ENCODE results near the gene CENPU.

Gene CENPU

GRCh38 chr4:184712322-184712721 lies 21.6 kb downstream of the CENPU start:
- DNase-seq (ENCODE audit: low read depth), result no peak

DNA sequence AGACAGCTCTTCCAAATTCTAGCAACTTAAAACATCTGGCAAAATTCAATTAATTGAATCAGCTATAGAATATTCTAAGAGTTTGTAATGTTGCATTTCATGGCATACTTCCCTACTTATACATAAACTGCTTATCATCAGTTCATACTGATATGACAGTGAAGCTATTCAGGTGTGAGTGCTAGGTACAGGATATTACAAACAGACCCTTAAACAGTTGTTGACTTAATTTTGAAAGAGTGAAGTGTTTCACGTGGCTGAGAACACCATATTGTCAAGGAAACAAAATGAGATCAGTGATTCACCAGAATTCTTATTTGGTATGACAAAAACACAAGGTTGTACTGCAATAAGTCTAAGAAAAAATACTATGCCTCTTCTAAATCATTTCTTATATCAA lies 27.4 kb downstream of the CENPU start:
- no peak for DNase-seq (ENCODE audit: low read depth)

- DNase-seq (ENCODE audit: low read depth), result no peak
Measured at GRCh38 chr4:184705692-184706091, 28.2 kb downstream of the CENPU start.

GRCh38 chr4:184702114-184702513 lies 31.8 kb downstream of the CENPU start:
- no peak for DNase-seq (ENCODE audit: low read depth)

GRCh38 chr4:184699941-184700340 lies 34.0 kb downstream of the CENPU start:
- DNase-seq (ENCODE audit: low read depth), result no peak

GRCh38 chr4:184697956-184698355 lies 35.9 kb downstream of the CENPU start:
- no peak for DNase-seq (ENCODE audit: low read depth)

DNA sequence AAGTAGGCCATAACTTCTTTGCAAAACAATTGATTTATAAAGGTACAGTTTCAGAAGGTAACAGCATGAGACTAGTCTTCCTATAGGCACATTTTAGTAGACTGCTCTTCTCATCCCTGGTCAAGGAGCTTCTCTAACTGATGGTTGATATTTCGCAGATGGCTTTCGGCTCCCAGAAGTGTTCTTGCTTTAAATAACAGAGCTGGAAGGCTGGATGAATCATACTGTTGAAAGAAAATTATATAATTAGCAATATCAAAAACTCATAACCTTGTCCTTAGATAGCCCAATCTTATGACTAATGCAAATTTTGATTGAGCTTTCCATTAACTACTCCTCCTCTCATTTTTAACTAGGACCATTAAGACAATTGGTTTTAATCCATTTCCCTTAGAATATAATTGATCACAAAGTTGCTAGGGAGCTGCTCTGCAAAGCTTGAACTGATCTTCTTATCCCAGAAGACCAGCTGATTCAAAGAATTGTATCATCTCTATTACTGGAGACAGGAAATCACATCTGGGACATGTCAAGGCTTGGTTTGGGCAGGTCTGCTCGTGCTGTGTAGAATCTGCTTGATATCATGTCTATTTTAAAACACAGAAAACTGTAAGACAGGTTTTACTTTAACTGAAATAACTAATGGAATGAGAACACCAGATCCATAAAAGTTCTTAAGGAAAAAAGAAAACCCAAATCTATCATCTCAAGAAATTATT lies 38.6 kb downstream of the CENPU start:
- no peak for DNase-seq (ENCODE audit: low read depth)

GRCh38 chr4:184694412-184694956 lies 39.4 kb downstream of the CENPU start:
- no peak for DNase-seq (ENCODE audit: low read depth)

GRCh38 chr4:184693056-184693455 lies 40.8 kb downstream of the CENPU start:
- no peak for DNase-seq (ENCODE audit: low read depth)

DNA sequence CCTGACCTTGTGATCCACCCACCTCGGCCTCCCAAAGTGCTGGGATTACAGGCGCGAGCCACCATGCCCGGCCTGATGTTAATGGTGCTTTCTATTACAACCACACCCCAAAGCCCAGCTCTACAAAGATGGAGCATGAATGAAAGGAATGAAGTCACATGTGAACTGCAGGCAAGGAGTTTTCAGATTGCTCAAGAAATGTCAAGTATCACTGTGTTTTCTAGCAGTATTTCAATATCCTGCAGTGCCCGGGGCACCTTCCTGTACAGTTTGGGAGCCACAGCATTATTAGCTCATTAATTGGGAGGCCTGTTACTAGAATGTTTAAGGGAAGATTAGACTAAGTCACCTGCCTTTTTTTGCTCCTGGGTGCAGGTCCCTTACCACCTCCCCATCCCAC lies 44.2 kb downstream of the CENPU start:
- DNase-seq (ENCODE audit: low read depth), result no peak

GRCh38 chr4:184688447-184688846 lies 45.4 kb downstream of the CENPU start:
- peak; percentile 33 for DNase-seq (ENCODE audit: low read depth)

- DNase-seq (ENCODE audit: low read depth), result no peak
Measured at GRCh38 chr4:184688005-184688404, 45.9 kb downstream of the CENPU start.

DNA sequence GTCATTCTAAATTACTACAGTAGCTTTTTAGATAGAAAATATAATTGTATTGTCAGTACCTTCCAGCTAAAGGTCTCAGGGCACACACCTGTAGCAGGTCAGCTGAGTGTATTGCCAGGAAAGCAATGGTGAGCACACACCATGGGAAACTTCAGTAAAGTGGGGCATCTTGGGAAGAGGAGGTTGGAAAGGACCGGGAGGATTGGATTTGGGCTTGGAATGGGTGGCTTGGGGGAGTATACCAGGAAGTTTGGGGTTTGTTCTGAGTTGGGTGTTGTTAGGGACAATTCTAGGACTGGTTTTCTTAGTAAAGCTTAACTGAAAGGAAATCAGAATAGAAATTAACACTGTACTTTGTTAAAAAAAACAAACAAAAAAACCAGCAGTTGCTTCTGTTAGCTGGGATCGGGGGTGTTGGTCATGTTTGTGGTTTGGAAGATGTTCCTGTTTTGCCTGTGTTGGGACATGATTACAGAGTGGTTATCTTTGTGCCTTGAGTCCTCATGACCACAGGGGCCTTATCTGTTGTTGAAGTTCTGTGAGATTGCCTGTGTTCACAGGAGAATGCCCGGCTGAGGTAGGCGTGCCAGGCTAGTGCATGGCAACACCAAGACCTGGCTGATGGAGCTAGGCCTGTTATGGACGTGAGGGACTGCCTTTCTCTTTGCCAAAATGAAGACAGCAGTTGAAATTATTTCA lies 49.3 kb downstream of the CENPU start:
- DNase-seq (ENCODE audit: low read depth), result no peak

- no peak for DNase-seq (ENCODE audit: low read depth)
Measured at GRCh38 chr4:184681916-184682315, 52.0 kb downstream of the CENPU start.

DNA sequence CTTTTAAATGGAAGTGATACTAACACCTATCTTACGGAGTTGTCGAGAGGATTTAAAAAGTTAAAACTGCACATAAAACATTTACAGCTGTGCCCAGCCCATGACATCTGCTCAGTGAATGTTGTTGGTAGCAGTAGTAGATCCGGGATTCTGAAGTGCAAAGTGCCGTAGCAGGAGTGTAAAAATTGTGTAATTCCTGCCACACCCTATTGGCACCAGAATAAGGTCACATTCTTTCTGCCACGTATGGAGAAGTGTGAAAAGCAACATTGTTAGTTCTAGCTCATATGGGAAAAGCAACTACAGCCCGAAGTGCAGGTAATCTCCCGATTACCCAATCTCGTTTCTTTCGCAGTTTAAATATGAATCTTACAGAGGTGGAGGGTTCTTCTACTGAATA lies 53.2 kb downstream of the CENPU start:
- no peak for DNase-seq (ENCODE audit: low read depth)

- no peak for DNase-seq (ENCODE audit: low read depth)
Measured at GRCh38 chr4:184675821-184676492, 57.9 kb downstream of the CENPU start.

GRCh38 chr4:184675018-184675417 lies 58.9 kb downstream of the CENPU start:
- no peak for DNase-seq (ENCODE audit: low read depth)

- DNase-seq (ENCODE audit: low read depth), result no peak
Measured at GRCh38 chr4:184674011-184674410, 59.9 kb downstream of the CENPU start.

- no peak for DNase-seq (ENCODE audit: low read depth)
Measured at GRCh38 chr4:184672741-184673140, 61.2 kb downstream of the CENPU start.

DNA sequence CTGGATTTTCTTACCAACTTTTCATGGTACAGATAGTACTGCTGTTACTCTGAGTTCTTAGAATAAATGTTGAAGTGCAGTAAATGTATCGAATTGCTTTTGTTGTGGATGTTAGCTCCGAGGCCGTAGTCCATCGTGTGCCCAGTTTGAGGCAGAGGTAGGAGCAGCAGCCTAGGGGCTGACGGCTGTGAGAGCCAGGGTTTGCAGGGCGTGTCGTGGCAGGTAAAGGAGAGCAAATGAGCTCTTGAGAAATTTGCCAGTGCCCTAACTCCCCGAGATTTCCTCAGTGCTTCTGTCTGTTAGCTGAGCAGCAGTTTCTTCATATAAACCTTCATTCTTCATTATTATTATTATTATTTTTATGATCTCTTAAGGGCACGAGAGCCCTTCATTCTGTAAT lies 62.8 kb downstream of the CENPU start:
- no peak for DNase-seq (ENCODE audit: low read depth)

GRCh38 chr4:184669251-184669650 lies 64.6 kb downstream of the CENPU start:
- DNase-seq (ENCODE audit: low read depth), result no peak

DNA sequence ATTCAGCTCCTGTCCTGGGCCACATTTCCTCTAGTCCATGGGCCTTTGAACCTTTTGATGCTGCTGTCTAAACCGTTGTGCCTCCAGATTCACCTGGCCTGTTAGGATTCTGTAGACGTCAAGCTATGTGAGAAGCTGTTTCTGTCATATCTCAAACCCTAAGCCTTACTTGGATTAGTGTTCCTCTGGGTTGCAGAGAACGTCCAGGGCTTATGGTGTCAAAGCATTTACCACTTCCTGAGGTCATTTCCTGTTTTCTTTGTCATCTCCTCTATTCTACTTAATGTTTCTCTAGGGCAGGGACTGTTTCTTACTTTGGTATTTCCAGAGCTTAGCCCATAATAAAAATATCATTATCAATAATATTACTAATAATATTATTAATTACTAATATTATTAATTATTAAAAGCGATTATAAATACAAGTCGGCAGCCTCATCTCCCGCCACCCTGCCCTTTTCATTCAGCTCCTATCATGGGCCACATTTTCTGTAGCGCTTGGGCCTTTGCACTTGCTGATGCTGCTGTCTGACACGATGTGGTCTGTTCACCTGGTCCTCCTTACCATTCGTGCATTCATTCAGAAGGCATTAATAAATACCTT lies 65.3 kb downstream of the CENPU start:
- no peak for DNase-seq (ENCODE audit: low read depth)

- DNase-seq (ENCODE audit: low read depth), result no peak
Measured at GRCh38 chr4:184668096-184668495, 65.8 kb downstream of the CENPU start.
